Gastrocnemius medialis (tissue), 4 donors: ENCODE measurements around the gene PLA2G2D.

Experiments used
- CTCF ChIP-seq, 5 experiments: fragments of 450-650 bp in 3 of 5; fragments of 200-600 bp in 2 of 5; sonication (generic) in 2 of 5; IDR thresholded peaks in 4 of 5; conservative IDR thresholded peaks in 1 of 5; 1 replicate in 4 of 5; 2 replicates in 1 of 5; pipeline ENCODE4 v1.5.1; 2016 to 2019; ENCODE audit warnings: antibody characterized with exemption in 5 of 5, mild to moderate bottlenecking in 3 of 5, moderate library complexity in 3 of 5
- POLR2A ChIP-seq, 2 donors: fragments of 450-650 bp; IDR thresholded peaks; one replicate each; pipeline ENCODE4 v1.6.1; 2017; ENCODE audit warnings: antibody characterized with exemption in 2 of 2, mild to moderate bottlenecking in 2 of 2, moderate library complexity in 2 of 2

GRCh38 chr1:20105856-20106255, 13.5 kb downstream of the PLA2G2D start:
- TF ChIP-seq POLR2A (IDR thresholded peaks at IDR 0.05), result no peak
- TF ChIP-seq CTCF (IDR thresholded peaks at IDR 0.05 in 4 of 5, conservative IDR thresholded peaks at IDR 0.05 in 1 of 5), result no peak
